Germinal center (tissue), 1 donor: ENCODE measurements around the gene CITED4.

Experiments used
- DNase-seq: peaks from one replicate; pipeline ENCODE4 v3.0.0; 2012; ENCODE audit warnings: mixed read lengths, low spot score

CITED4 gene

GRCh38 chr1:40833979-40834378 is 28.2 kb downstream of the CITED4 start:
- DNase-seq: no peak

GRCh38 chr1:40831001-40831732 is 31.0 kb downstream of the CITED4 start:
- DNase-seq: no peak

GRCh38 chr1:40830419-40830943 is 31.7 kb downstream of the CITED4 start:
- DNase-seq: no peak

GRCh38 chr1:40829631-40830245 is 32.4 kb downstream of the CITED4 start:
- DNase-seq: no peak

GRCh38 chr1:40825996-40826395 is 36.2 kb downstream of the CITED4 start:
- DNase-seq: no peak

GRCh38 chr1:40825435-40825788 is 36.8 kb downstream of the CITED4 start:
- no peak for DNase-seq

GRCh38 chr1:40824591-40825434 is 37.4 kb downstream of the CITED4 start:
- no peak for DNase-seq

GRCh38 chr1:40823983-40824382 is 38.2 kb downstream of the CITED4 start:
- DNase-seq: no peak

- no peak for DNase-seq
These were observed 38.8 kb downstream of the CITED4 start for GRCh38 chr1:40823345-40823744.

GRCh38 chr1:40822890-40823289 is 39.3 kb downstream of the CITED4 start:
- no peak for DNase-seq

- DNase-seq: no peak
These were observed 41.1 kb downstream of the CITED4 start for GRCh38 chr1:40820911-40821693.

- DNase-seq: no peak
These were observed 41.8 kb downstream of the CITED4 start for GRCh38 chr1:40820251-40820797.

GRCh38 chr1:40819101-40819500 is 43.1 kb downstream of the CITED4 start:
- DNase-seq: no peak

- DNase-seq: peak; percentile 94
These were observed 43.8 kb downstream of the CITED4 start for GRCh38 chr1:40818264-40818961.

GRCh38 chr1:40817791-40818263 is 44.3 kb downstream of the CITED4 start:
- peak; percentile 68 for DNase-seq

GRCh38 chr1:40815420-40815819 is 46.7 kb downstream of the CITED4 start:
- no peak for DNase-seq
